ENCODE data around the gene ANKRD7. TPM values are rescaled to one million over a fixed set of nuclear protein-coding genes. Genes with fewer than 3 reads are reported as not detected.
"Not testable (repeated sequence)": the region's sequence is repeated elsewhere in the genome, so short reads cannot be mapped to it uniquely, and the experiment has no call there.

Gene ANKRD7
- total and polyA plus RNA-seq, 4 experiments from 2014 or later, result not detected

DNA sequence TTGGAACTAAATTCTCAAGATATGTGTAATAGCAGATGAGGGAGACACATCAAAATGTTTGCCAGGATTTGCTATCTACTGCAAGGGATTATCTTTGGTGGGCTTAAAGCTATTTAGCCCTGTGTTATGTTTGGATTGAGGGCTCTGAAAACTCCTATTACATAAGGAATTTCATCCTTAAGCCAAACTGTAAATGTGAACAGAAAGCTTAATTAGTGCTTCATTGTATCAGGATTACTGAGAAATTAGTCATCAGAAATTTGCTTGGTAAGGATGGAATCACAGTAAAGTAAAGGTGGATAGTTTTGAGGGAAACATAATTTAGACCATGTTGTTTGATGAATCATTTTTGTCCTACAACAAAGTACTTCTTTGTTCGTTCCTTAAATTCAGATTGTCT is 8.3 kb downstream of the ANKRD7 start:
- Mint-ChIP-seq H3K4me1 (no peaks in the 10 kb centered on the region), H3K36me3 (no peaks in the 10 kb centered on the region), H3K4me3 (no peak overlapping the region), H3K27me3 (peaks cover 2 to 6% of the 10 kb centered on the region in 2 donors), H3K9me3 (no peaks in the 10 kb centered on the region), H3K27ac (no peak overlapping the region)
- ChIA-PET CTCF (ENCODE audit: partially characterized antibody) (no interaction called here), POLR2A (ENCODE audit: partially characterized antibody) (no interaction called here)
- no peaks in the 10 kb centered on the region for H3K36me3 ChIP-seq (ENCODE audit: insufficient read depth, low read length)
- no peak for DNase-seq
- intact Hi-C loops (cut with micrococcal nuclease), result no loop called here
- no peak overlapping the region for H3K4me3 ChIP-seq (ENCODE audit: low read length in 2 of 2)
- H3K27ac ChIP-seq (ENCODE audit: low read depth, low read length), result no peak overlapping the region
- no peaks in the 10 kb centered on the region for H3K4me1 ChIP-seq (ENCODE audit: insufficient read depth, low read length)
- no peaks in the 10 kb centered on the region for H3K9me3 ChIP-seq (ENCODE audit: control insufficient read depth in 1 of 2, low read length in 2 of 2)
- H3K27me3 ChIP-seq (ENCODE audit: insufficient read depth, low read length), result no peaks in the 10 kb centered on the region

GRCh38 chr7:118233799-118234198 is 9.3 kb downstream of the ANKRD7 start:
- Histone ChIP-seq H3K4me3 (ENCODE audit: low read length in 2 of 2) (no peak overlapping the region), H3K27ac (ENCODE audit: low read depth, low read length) (no peak overlapping the region), H3K36me3 (ENCODE audit: insufficient read depth, low read length) (no peaks in the 10 kb centered on the region), H3K9me3 (ENCODE audit: control insufficient read depth in 1 of 2, low read length in 2 of 2) (no peaks in the 10 kb centered on the region), H3K4me1 (ENCODE audit: insufficient read depth, low read length) (no peaks in the 10 kb centered on the region), H3K27me3 (ENCODE audit: insufficient read depth, low read length) (no peaks in the 10 kb centered on the region)
- H3K27ac Mint-ChIP-seq, result no peak overlapping the region
- H3K36me3 Mint-ChIP-seq, result no peaks in the 10 kb centered on the region
- ChIA-PET POLR2A (ENCODE audit: partially characterized antibody) (no interaction called here), CTCF (ENCODE audit: partially characterized antibody) (no interaction called here)
- peaks cover 1 to 2% of the 10 kb centered on the region in 2 donors for H3K27me3 Mint-ChIP-seq
- intact Hi-C loops (cut with micrococcal nuclease), result no loop called here
- H3K9me3 Mint-ChIP-seq, result no peaks in the 10 kb centered on the region
- no peak for DNase-seq
- H3K4me3 Mint-ChIP-seq, result no peak overlapping the region
- H3K4me1 Mint-ChIP-seq, result no peaks in the 10 kb centered on the region

DNA sequence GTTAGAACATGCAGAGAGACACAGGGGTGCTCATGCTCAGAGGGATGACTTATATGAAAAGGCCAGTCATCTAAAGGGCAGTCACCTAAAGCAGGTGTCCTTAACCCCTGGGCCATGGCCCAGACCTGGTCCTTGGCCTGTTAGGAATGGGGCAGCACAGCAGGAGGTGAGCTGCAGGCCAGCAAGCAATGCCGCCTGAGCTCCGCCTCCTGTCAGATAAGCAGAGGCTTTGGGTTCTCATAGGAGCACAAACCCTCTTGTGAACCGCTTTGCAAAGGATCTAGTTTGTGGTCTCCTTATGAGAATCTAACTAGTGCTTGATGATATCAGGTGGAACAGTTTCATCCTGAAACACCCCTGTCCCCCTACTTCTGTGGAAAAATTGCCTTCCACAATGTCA is 14.5 kb downstream of the ANKRD7 start:
- intact Hi-C loops (cut with micrococcal nuclease), result no loop called here
- Mint-ChIP-seq H3K4me3 (no peak overlapping the region), H3K27ac (no peak overlapping the region), H3K36me3 (no peaks in the 10 kb centered on the region), H3K4me1 (no peaks in the 10 kb centered on the region), H3K9me3 (peaks cover 0 to 3% (median 0%) of the 10 kb centered on the region in 8 donors), H3K27me3 (peaks cover 2 to 6% of the 10 kb centered on the region in 2 donors)
- Histone ChIP-seq H3K27ac (ENCODE audit: low read depth, low read length) (no peak overlapping the region), H3K4me1 (ENCODE audit: insufficient read depth, low read length) (no peaks in the 10 kb centered on the region), H3K9me3 (ENCODE audit: control insufficient read depth in 1 of 2, low read length in 2 of 2) (no peaks in the 10 kb centered on the region), H3K4me3 (ENCODE audit: low read length in 2 of 2) (no peak overlapping the region), H3K27me3 (ENCODE audit: insufficient read depth, low read length) (no peaks in the 10 kb centered on the region), H3K36me3 (ENCODE audit: insufficient read depth, low read length) (no peaks in the 10 kb centered on the region)
- POLR2A ChIA-PET (ENCODE audit: partially characterized antibody), result no interaction called here
- CTCF ChIA-PET (ENCODE audit: partially characterized antibody), result interaction anchor here (0.6 kb wide), 1 partner anchor 60 kb away, joined by 3 read pairs; no protein-coding TSS in a partner anchor
- no peak for DNase-seq

DNA sequence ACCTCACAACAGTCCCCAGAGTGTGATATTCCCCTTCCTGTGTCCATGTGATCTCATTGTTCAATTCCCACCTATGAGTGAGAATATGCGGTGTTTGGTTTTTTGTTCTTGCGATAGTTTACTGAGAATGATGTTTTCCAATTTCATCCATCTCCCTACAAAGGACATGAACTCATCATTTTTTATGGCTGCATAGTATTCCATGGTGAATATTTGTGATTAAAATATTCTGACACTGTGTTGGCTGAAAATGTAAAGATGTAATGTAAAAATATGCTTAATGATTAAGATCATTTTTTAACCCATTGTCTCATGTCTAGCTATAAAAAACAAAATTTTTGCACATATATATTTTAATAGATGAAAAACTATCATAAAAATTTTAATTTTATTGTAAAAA is 15.8 kb downstream of the ANKRD7 start:
- H3K9me3 Mint-ChIP-seq; H3K27me3 ChIP-seq (ENCODE audit: insufficient read depth, low read length); H3K4me3 ChIP-seq (ENCODE audit: low read length in 2 of 2); CTCF ChIA-PET (ENCODE audit: partially characterized antibody); H3K4me3 Mint-ChIP-seq; H3K36me3 Mint-ChIP-seq; H3K27ac ChIP-seq (ENCODE audit: low read depth, low read length); H3K9me3 ChIP-seq (ENCODE audit: control insufficient read depth in 1 of 2, low read length in 2 of 2); H3K36me3 ChIP-seq (ENCODE audit: insufficient read depth, low read length); H3K4me1 Mint-ChIP-seq; H3K4me1 ChIP-seq (ENCODE audit: insufficient read depth, low read length); POLR2A ChIA-PET (ENCODE audit: partially characterized antibody); H3K27ac Mint-ChIP-seq; H3K27me3 Mint-ChIP-seq; intact Hi-C loops (cut with micrococcal nuclease); DNase-seq: not testable (repeated sequence)

DNA sequence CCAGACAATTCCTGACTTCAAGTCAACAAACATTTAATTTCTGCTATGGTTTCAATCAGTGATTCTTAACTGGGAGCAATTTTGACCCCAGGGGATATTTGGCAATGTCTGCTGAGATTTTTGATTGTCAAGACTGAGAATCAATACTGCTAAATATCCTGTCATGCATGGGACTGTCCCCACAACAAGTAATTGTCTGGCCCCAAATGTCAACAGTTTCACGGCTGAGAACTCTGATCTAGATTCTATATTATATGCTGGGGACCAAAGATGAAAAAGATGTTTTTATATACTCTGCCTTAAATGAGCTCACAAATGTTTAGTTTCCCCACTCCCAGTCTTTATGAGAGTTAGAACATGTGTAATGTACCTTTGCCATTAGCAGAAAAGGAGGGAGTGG is 19.2 kb downstream of the ANKRD7 start:
- peaks cover 0 to 3% (median 0%) of the 10 kb centered on the region in 8 donors for H3K9me3 Mint-ChIP-seq
- Histone ChIP-seq H3K4me3 (ENCODE audit: low read length in 2 of 2) (no peak overlapping the region), H3K27me3 (ENCODE audit: insufficient read depth, low read length) (no peaks in the 10 kb centered on the region), H3K9me3 (ENCODE audit: control insufficient read depth in 1 of 2, low read length in 2 of 2) (no peaks in the 10 kb centered on the region), H3K4me1 (ENCODE audit: insufficient read depth, low read length) (no peaks in the 10 kb centered on the region), H3K36me3 (ENCODE audit: insufficient read depth, low read length) (no peaks in the 10 kb centered on the region), H3K27ac (ENCODE audit: low read depth, low read length) (no peak overlapping the region)
- H3K27me3 Mint-ChIP-seq, result peaks cover 5 to 6% of the 10 kb centered on the region in 2 donors
- no peak for DNase-seq
- H3K27ac Mint-ChIP-seq, result no peak overlapping the region
- H3K4me3 Mint-ChIP-seq, result no peak overlapping the region
- POLR2A ChIA-PET (ENCODE audit: partially characterized antibody), result no interaction called here
- intact Hi-C loops (cut with micrococcal nuclease), result no loop called here
- CTCF ChIA-PET (ENCODE audit: partially characterized antibody), result no interaction called here
- no peaks in the 10 kb centered on the region for H3K36me3 Mint-ChIP-seq
- no peaks in the 10 kb centered on the region for H3K4me1 Mint-ChIP-seq

- Mint-ChIP-seq H3K36me3 (no peaks in the 10 kb centered on the region), H3K27ac (no peak overlapping the region)
- no peaks in the 10 kb centered on the region for H3K4me1 ChIP-seq (ENCODE audit: insufficient read depth, low read length)
Observed at GRCh38 chr7:118245267-118246040, 20.9 kb downstream of the ANKRD7 start.

GRCh38 chr7:118250860-118251494 is 26.5 kb downstream of the ANKRD7 start:
- Histone ChIP-seq H3K27me3 (ENCODE audit: insufficient read depth, low read length) (no peaks in the 10 kb centered on the region), H3K36me3 (ENCODE audit: insufficient read depth, low read length) (no peaks in the 10 kb centered on the region), H3K9me3 (ENCODE audit: control insufficient read depth in 1 of 2, low read length in 2 of 2) (no peaks in the 10 kb centered on the region), H3K27ac (ENCODE audit: low read depth, low read length) (no peak overlapping the region), H3K4me1 (ENCODE audit: insufficient read depth, low read length) (no peaks in the 10 kb centered on the region), H3K4me3 (ENCODE audit: low read length in 2 of 2) (no peak overlapping the region)
- ChIA-PET POLR2A (ENCODE audit: partially characterized antibody) (no interaction called here), CTCF (ENCODE audit: partially characterized antibody) (no interaction called here)
- intact Hi-C loops (cut with micrococcal nuclease), result no loop called here
- no peak overlapping the region for H3K27ac Mint-ChIP-seq
- no peak overlapping the region for H3K4me3 Mint-ChIP-seq
- no peaks in the 10 kb centered on the region for H3K9me3 Mint-ChIP-seq
- no peak for DNase-seq
- peaks cover 3% of the 10 kb centered on the region in 2 donors for H3K27me3 Mint-ChIP-seq
- H3K4me1 Mint-ChIP-seq, result no peaks in the 10 kb centered on the region
- no peaks in the 10 kb centered on the region for H3K36me3 Mint-ChIP-seq

More at GRCh38 chr7:118245267-118246040, 20.9 kb downstream of the ANKRD7 start:
- Histone ChIP-seq H3K36me3 (ENCODE audit: insufficient read depth, low read length) (no peaks in the 10 kb centered on the region), H3K27ac (ENCODE audit: low read depth, low read length) (no peak overlapping the region), H3K9me3 (ENCODE audit: control insufficient read depth in 1 of 2, low read length in 2 of 2) (no peaks in the 10 kb centered on the region), H3K27me3 (ENCODE audit: insufficient read depth, low read length) (no peaks in the 10 kb centered on the region), H3K4me3 (ENCODE audit: low read length in 2 of 2) (no peak overlapping the region)
- intact Hi-C loops (cut with micrococcal nuclease), result no loop called here
- H3K27me3 Mint-ChIP-seq, result peaks cover 5 to 6% of the 10 kb centered on the region in 2 donors
- no peaks in the 10 kb centered on the region for H3K4me1 Mint-ChIP-seq
- ChIA-PET POLR2A (ENCODE audit: partially characterized antibody) (no interaction called here), CTCF (ENCODE audit: partially characterized antibody) (no interaction called here)
- no peak for DNase-seq
- peaks cover 0 to 3% (median 0%) of the 10 kb centered on the region in 8 donors for H3K9me3 Mint-ChIP-seq
- no peak overlapping the region for H3K4me3 Mint-ChIP-seq

Measured in CD4-positive, alpha-beta memory T cell (primary cell).